Skin epidermis (tissue), 12 donors: ENCODE results near the gene STAC3.

Experiments
- H3K27ac ChIP-seq, 21 experiments: fragments of 200-600 bp; sonication (generic) in 11 of 21; one replicate each; pipeline ENCODE4 v1.5.0; 2020; ENCODE audit warnings: mild to moderate bottlenecking in 3 of 21, inconsistent platforms in 2 of 21, moderate library complexity in 2 of 21
- H3K4me3 ChIP-seq, 7 experiments: fragments of 200-600 bp; sonication (generic) in 2 of 7; one replicate each; pipeline ENCODE4 v1.5.0; 2020; ENCODE audit warnings: inconsistent platforms in 2 of 7, mild to moderate bottlenecking in 2 of 7, moderate library complexity in 1 of 7

STAC3 gene

GRCh38 chr12:57227315-57228115 lies 23.5 kb downstream of the STAC3 start:
- H3K4me3 ChIP-seq, result no peak overlapping the region

GRCh38 chr12:57226588-57227314 lies 24.2 kb downstream of the STAC3 start:
- H3K27ac ChIP-seq, result peak overlapping the region in 1 of 21 experiments; percentile 28
- no peak overlapping the region for H3K4me3 ChIP-seq

More at GRCh38 chr12:57227315-57228115, 23.5 kb downstream of the STAC3 start:
- H3K27ac ChIP-seq, result peak overlapping the region in 1 of 21 experiments; percentile 28

GRCh38 chr12:57225680-57226210 lies 25.2 kb downstream of the STAC3 start:
- peak overlapping the region in 1 of 21 experiments; percentile 0 for H3K27ac ChIP-seq
- H3K4me3 ChIP-seq, result no peak overlapping the region

- no peak overlapping the region for H3K27ac ChIP-seq
- no peak overlapping the region for H3K4me3 ChIP-seq
Measured at GRCh38 chr12:57224973-57225679, 25.9 kb downstream of the STAC3 start.

- no peak overlapping the region for H3K27ac ChIP-seq
- no peak overlapping the region for H3K4me3 ChIP-seq
Measured at GRCh38 chr12:57224278-57224972, 26.6 kb downstream of the STAC3 start.

GRCh38 chr12:57223191-57224165 lies 27.5 kb downstream of the STAC3 start:
- Histone ChIP-seq H3K4me3 (no peak overlapping the region), H3K27ac (no peak overlapping the region)

GRCh38 chr12:57222286-57223190 lies 28.4 kb downstream of the STAC3 start:
- no peak overlapping the region for H3K4me3 ChIP-seq
- no peak overlapping the region for H3K27ac ChIP-seq

GRCh38 chr12:57221169-57221917 lies 29.6 kb downstream of the STAC3 start:
- H3K27ac ChIP-seq, result no peak overlapping the region

GRCh38 chr12:57220770-57221168 lies 30.2 kb downstream of the STAC3 start:
- H3K4me3 ChIP-seq, result no peak overlapping the region
- H3K27ac ChIP-seq, result no peak overlapping the region

More at GRCh38 chr12:57221169-57221917, 29.6 kb downstream of the STAC3 start:
- H3K4me3 ChIP-seq, result no peak overlapping the region

GRCh38 chr12:57219993-57220754 lies 30.8 kb downstream of the STAC3 start:
- H3K4me3 ChIP-seq, result no peak overlapping the region
- no peak overlapping the region for H3K27ac ChIP-seq

- H3K4me3 ChIP-seq, result no peak overlapping the region
- H3K27ac ChIP-seq, result no peak overlapping the region
Measured at GRCh38 chr12:57219205-57219992, 31.6 kb downstream of the STAC3 start.

- H3K4me3 ChIP-seq, result peak overlapping the region in 1 of 7 experiments; percentile 52
- no peak overlapping the region for H3K27ac ChIP-seq
Measured at GRCh38 chr12:57218030-57218853, 32.7 kb downstream of the STAC3 start.

GRCh38 chr12:57216921-57217879 lies 33.8 kb downstream of the STAC3 start:
- peak overlapping the region in 2 of 21 experiments; percentile 50 to 63 for H3K27ac ChIP-seq

More at GRCh38 chr12:57216921-57217879, 33.8 kb downstream of the STAC3 start:
- H3K4me3 ChIP-seq, result peak overlapping the region; percentile 28 to 52 (median 33)
